Endothelial cell of umbilical vein (primary cell): ENCODE measurements around the gene TRIM42. TPM values are rescaled to one million over a fixed set of nuclear protein-coding genes. Genes with fewer than 3 reads are reported as not detected.

Experiments used
- BruUV-seq: library from RNA; stranded (reverse); fragments of 400-500 nt; replicated peaks from 2 replicates; lab custom pipeline; 2021; lab: Mats Ljungman, UMichigan
- CTCF ChIA-PET: fragments of 300-600, 350-600 bp; sonication (Branson Sonifier 250); formaldehyde crosslinking; loops from one replicate; lab custom pipeline; 2021; ENCODE audit warnings: antibody characterized with exemption, inconsistent platforms; lab: Charles Lee
- POLR2A ChIA-PET: fragments of 300-600, 350-600 bp; sonication (Branson Sonifier 250); formaldehyde crosslinking; loops from one replicate; lab custom pipeline; 2021; ENCODE audit warnings: antibody characterized with exemption, inconsistent platforms; lab: Charles Lee
- DNase-seq: peaks from one replicate; pipeline ENCODE4 v3.0.0-alpha.2; 2011; ENCODE audit warnings: low read depth, low spot score
- FAIRE-seq: peaks from 2 replicates; lab custom pipeline; 2011; peaks lifted over from hg19 to GRCh38; lab: Jason Lieb, UNC
- H2AFZ ChIP-seq: 2 replicates; pipeline ENCODE4 v1.6.0; 2012; ENCODE audit warnings: low read depth, low read length, control low read depth, inconsistent platforms
- H3K27ac ChIP-seq: 2 replicates; pipeline ENCODE4 v1.5.1; 2011; ENCODE audit warnings: low read depth, mild to moderate bottlenecking, control low read depth, low read length, moderate library complexity; ENCODE audit not compliant: insufficient read depth
- H3K27me3 ChIP-seq, 2 experiments: 2 replicates each; pipeline versions ENCODE4 v1.6.0 to v1.6.1; 2011; ENCODE audit warnings: low read length in 2 of 2, mixed read lengths in 1 of 2; ENCODE audit not compliant: control insufficient read depth in 2 of 2, insufficient read depth in 2 of 2
- H3K36me3 ChIP-seq, 2 experiments: 2 replicates in 1 of 2; 3 replicates in 1 of 2; pipeline ENCODE4 v1.5.1; 2011; ENCODE audit warnings: low read length in 2 of 2, mild to moderate bottlenecking in 1 of 2, moderate library complexity in 1 of 2; ENCODE audit not compliant: control insufficient read depth in 2 of 2, insufficient read depth in 2 of 2; ENCODE audit errors: extremely low read depth in 1 of 2
- H3K4me1 ChIP-seq: 3 replicates; pipeline ENCODE4 v1.5.1; 2011; ENCODE audit warnings: mild to moderate bottlenecking, low read length; ENCODE audit not compliant: control insufficient read depth, insufficient read depth; ENCODE audit errors: extremely low read depth
- H3K4me2 ChIP-seq: 2 replicates; pipeline ENCODE4 v1.6.1; 2011; ENCODE audit warnings: low read length, control low read depth, mixed read lengths; ENCODE audit not compliant: insufficient read depth
- H3K4me3 ChIP-seq, 3 experiments: fragments of 200-600 bp in 1 of 3; sonication (generic), shearing (Covaris generic) in 1 of 3; replicated peaks in 1 of 3; 2 replicates each; pipeline ENCODE4 v1.5.1; 2011 to 2016; ENCODE audit warnings: control low read depth in 3 of 3, low read length in 3 of 3, mild to moderate bottlenecking in 2 of 3, inconsistent platforms in 1 of 3, low read depth in 1 of 3, moderate library complexity in 1 of 3; ENCODE audit not compliant: insufficient read depth in 1 of 3
- H3K79me2 ChIP-seq: 2 replicates; pipeline ENCODE4 v1.6.0; 2012; ENCODE audit warnings: low read length, inconsistent platforms; ENCODE audit not compliant: control insufficient read depth, insufficient read depth
- H3K9ac ChIP-seq: replicated peaks from 2 replicates; pipeline ENCODE3; 2011; ENCODE audit warnings: low read length, control low read depth; ENCODE audit not compliant: insufficient read depth; ENCODE audit errors: extremely low read depth
- H3K9me1 ChIP-seq: replicated peaks from 3 replicates; pipeline ENCODE4 v1.6.0; 2011; ENCODE audit warnings: mild to moderate bottlenecking, low read length; ENCODE audit not compliant: control insufficient read depth, insufficient read depth; ENCODE audit errors: extremely low read depth
- H3K9me3 ChIP-seq: replicated peaks from 2 replicates; pipeline ENCODE4 v1.5.1; 2012; ENCODE audit warnings: low read length, inconsistent platforms; ENCODE audit not compliant: control insufficient read depth, insufficient read depth
- H4K20me1 ChIP-seq: replicated peaks from 2 replicates; pipeline ENCODE3; 2011; ENCODE audit warnings: mild to moderate bottlenecking, low read length; ENCODE audit not compliant: control insufficient read depth, insufficient read depth; ENCODE audit errors: extremely low read depth
- EZH2 ChIP-seq: IDR thresholded peaks from 2 replicates; pipeline ENCODE4 v1.6.1; 2012; ENCODE audit warnings: borderline replicate concordance, low read depth, mild to moderate bottlenecking, moderate library complexity, low read length, inconsistent platforms; ENCODE audit not compliant: severe bottlenecking
- FOS ChIP-seq: IDR thresholded peaks from 2 replicates; pipeline ENCODE4 v1.6.1; 2011; ENCODE audit warnings: mild to moderate bottlenecking, low read length, moderate library complexity, borderline replicate concordance; ENCODE audit not compliant: insufficient read depth
- GATA2 ChIP-seq: IDR thresholded peaks from 2 replicates; pipeline ENCODE4 v1.7.0; 2011; ENCODE audit warnings: low read depth, mild to moderate bottlenecking, moderate library complexity, mixed read lengths, low read length; ENCODE audit not compliant: insufficient read length, insufficient read depth
- JUN ChIP-seq: IDR thresholded peaks from 2 replicates; pipeline ENCODE4 v1.6.1; 2011; ENCODE audit warnings: borderline replicate concordance, low read depth; ENCODE audit not compliant: insufficient read length, insufficient read depth
- MYC ChIP-seq: IDR thresholded peaks from one replicate; pipeline ENCODE4 v1.6.1; 2011; ENCODE audit warnings: mild to moderate bottlenecking, low read depth, low read length
- POLR2A ChIP-seq: IDR thresholded peaks from 2 replicates; pipeline ENCODE4 v1.6.1; 2012; ENCODE audit warnings: low read depth, mild to moderate bottlenecking, control low read depth, low read length
- POLR2AphosphoS5 ChIP-seq: IDR thresholded peaks from 2 replicates; pipeline ENCODE4 v1.6.1; 2012; ENCODE audit warnings: low read depth, mild to moderate bottlenecking, control low read depth, low read length, moderate library complexity; ENCODE audit not compliant: insufficient read depth
- dilution Hi-C: fragments of 300-500 bp; cut with MboI; formaldehyde crosslinking; loops from one replicate; pipeline ENCODE4 v1.15.0; 2019; ENCODE audit warnings: low sequenced_read_pairs; ENCODE audit not compliant: extremely low pct_ligation_motif_present
- intact Hi-C: fragments of 100-400 bp; cut with micrococcal nuclease; formaldehyde crosslinking; loops from one replicate; pipeline ENCODE4 v1.10.0; 2022
- polyA plus RNA-seq, 4 experiments: library from polyadenylated mRNA; depleted of rRNA in 3 of 4; stranded (reverse) in 3 of 4; unstranded in 1 of 4; fragments of >200 nt; gene quantifications; 2 replicates each; pipeline versions ENCODE4 v1.2.1 to v1.2.3, GENCODE V29; 2011 to 2012; ENCODE audit warnings: missing spikeins in 1 of 4
- total RNA-seq: library from RNA; stranded (reverse); gene quantifications from 2 replicates; pipeline ENCODE4 v1.2.3, GENCODE V29; 2021
- TF ChIP-seq, protein P1 (sequence below): IDR thresholded peaks from 2 replicates; pipeline ENCODE4 v1.6.1; 2011; ENCODE audit not compliant: insufficient read depth, insufficient read length
- TF ChIP-seq, protein P2 (sequence below), 2 donors: IDR thresholded peaks; 1 replicate in 1 of 2; 2 replicates in 1 of 2; pipeline ENCODE4 v1.5.1; 2011; ENCODE audit warnings: low read length in 2 of 2, mild to moderate bottlenecking in 2 of 2, moderate library complexity in 2 of 2, control low read depth in 1 of 2, inconsistent platforms in 1 of 2, low read depth in 1 of 2; ENCODE audit not compliant: insufficient read depth in 1 of 2; ENCODE audit errors: extremely low read depth in 1 of 2

Gene TRIM42
- total and polyA plus RNA-seq, 2 donors (not counting 3 experiments of a cell fraction or from before 2014, with no cell fraction given) = not detected

DNA sequence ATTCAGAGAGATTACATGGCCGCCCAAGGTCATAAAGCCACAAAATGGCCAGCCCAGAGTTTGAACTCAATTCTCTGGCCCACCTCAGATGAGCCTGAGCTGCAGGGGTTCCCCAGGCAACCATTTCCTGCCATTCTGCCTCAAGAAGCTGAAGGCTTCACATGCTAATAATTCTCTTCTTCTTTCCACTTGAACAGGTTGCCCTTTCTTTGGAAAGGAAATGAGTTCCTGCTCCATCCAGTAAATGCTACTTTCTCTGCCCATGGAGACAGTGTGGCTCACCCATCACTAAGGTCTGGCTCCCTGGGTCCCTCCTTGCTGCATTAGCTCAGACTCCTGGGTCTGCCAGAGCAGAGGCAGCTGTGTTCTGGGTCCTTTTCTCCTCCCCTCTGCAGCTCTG, 48.2 kb downstream of the TRIM42 start:
- Histone ChIP-seq H3K27me3 (no peaks in the 10 kb centered on the region), H3K79me2 (no peaks in the 10 kb centered on the region), H3K36me3 (no peaks in the 10 kb centered on the region), H3K9me1 (no peaks in the 10 kb centered on the region), H3K27ac (no peak overlapping the region), H2AFZ (no peak overlapping the region), H3K4me3 (no peak overlapping the region), H3K4me1 (no peaks in the 10 kb centered on the region), H3K9me3 (no peaks in the 10 kb centered on the region), H3K9ac (no peak overlapping the region), H4K20me1 (no peaks in the 10 kb centered on the region), H3K4me2 (no peak overlapping the region)
- intact Hi-C loops = no loop called here
- FAIRE-seq (no peak), DNase-seq (no peak)
- TF ChIP-seq, protein P1, sequence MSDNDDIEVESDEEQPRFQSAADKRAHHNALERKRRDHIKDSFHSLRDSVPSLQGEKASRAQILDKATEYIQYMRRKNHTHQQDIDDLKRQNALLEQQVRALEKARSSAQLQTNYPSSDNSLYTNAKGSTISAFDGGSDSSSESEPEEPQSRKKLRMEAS = no peak
- no peak for TF ChIP-seq POLR2A
- no peak for TF ChIP-seq GATA2
- TF ChIP-seq JUN = no peak
- TF ChIP-seq POLR2AphosphoS5 = no peak
- TF ChIP-seq, protein P2, sequence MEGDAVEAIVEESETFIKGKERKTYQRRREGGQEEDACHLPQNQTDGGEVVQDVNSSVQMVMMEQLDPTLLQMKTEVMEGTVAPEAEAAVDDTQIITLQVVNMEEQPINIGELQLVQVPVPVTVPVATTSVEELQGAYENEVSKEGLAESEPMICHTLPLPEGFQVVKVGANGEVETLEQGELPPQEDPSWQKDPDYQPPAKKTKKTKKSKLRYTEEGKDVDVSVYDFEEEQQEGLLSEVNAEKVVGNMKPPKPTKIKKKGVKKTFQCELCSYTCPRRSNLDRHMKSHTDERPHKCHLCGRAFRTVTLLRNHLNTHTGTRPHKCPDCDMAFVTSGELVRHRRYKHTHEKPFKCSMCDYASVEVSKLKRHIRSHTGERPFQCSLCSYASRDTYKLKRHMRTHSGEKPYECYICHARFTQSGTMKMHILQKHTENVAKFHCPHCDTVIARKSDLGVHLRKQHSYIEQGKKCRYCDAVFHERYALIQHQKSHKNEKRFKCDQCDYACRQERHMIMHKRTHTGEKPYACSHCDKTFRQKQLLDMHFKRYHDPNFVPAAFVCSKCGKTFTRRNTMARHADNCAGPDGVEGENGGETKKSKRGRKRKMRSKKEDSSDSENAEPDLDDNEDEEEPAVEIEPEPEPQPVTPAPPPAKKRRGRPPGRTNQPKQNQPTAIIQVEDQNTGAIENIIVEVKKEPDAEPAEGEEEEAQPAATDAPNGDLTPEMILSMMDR (IDR thresholded peaks at IDR 0.05; ENCODE audit: extremely low read depth in 1 of 2, insufficient read depth in 1 of 2, low read depth in 1 of 2, low read length in 2 of 2) = no peak
- no peak for TF ChIP-seq MYC
- no peak for TF ChIP-seq EZH2
- TF ChIP-seq FOS = no peak
- ChIA-PET POLR2A (no interaction called here), CTCF (no interaction called here)
- dilution Hi-C loops = no loop called here
- BruUV-seq = no TSS peak
